Body of pancreas (tissue), 4 donors: Measurements from ENCODE around the gene SLC27A1. TPM values are rescaled to one million over a fixed set of nuclear protein-coding genes. Genes with fewer than 3 reads are reported as not detected.
"Not testable (repeated sequence)": the region's sequence is repeated elsewhere in the genome, so short reads cannot be mapped to it uniquely, and the experiment has no call there.

Experiments used
- ATAC-seq: fragments of 150-250 bp; one replicate; pipeline ENCODE4 v1.9.1; 2016
- DNase-seq, 4 donors: peaks; one replicate each; pipeline ENCODE4 v3.0.0-alpha.2; 2019
- H3K27ac ChIP-seq, 4 donors: fragments of 200-600 bp; sonication (generic); 1 replicate in 3 of 4; 2 replicates in 1 of 4; pipeline versions ENCODE4 v1.5.1 to v1.6.1; 2016 to 2019; ENCODE audit warnings: mild to moderate bottlenecking in 1 of 4, mixed read lengths in 1 of 4, moderate library complexity in 1 of 4
- H3K27me3 ChIP-seq, 2 donors: fragments of 200-600 bp; sonication (generic); one replicate each; pipeline ENCODE4 v1.6.0; 2016; ENCODE audit warnings: mild to moderate bottlenecking in 1 of 2
- H3K36me3 ChIP-seq, 2 donors: fragments of 200-600 bp; sonication (generic); replicated peaks in 1 of 2; 2 replicates each; pipeline ENCODE4 v1.5.1; 2016; ENCODE audit warnings: low read depth in 2 of 2; ENCODE audit not compliant: insufficient read depth in 1 of 2
- H3K4me1 ChIP-seq: fragments of 200-600 bp; sonication (generic); one replicate; pipeline ENCODE4 v1.6.0; 2016
- H3K4me3 ChIP-seq, 2 donors: fragments of 200-600 bp; sonication (generic); 1 replicate in 1 of 2; 2 replicates in 1 of 2; pipeline ENCODE4 v1.5.1; 2016 to 2019
- H3K9me3 ChIP-seq, 3 donors: fragments of 200-600 bp; sonication (generic); 1 replicate in 2 of 3; 2 replicates in 1 of 3; pipeline ENCODE4 v1.5.1; 2016
- CTCF ChIP-seq, 7 experiments: fragments of 450-650 bp in 4 of 7; fragments of 200-600 bp in 3 of 7; sonication (generic) in 3 of 7; IDR thresholded peaks; one replicate each; pipeline ENCODE4 v1.5.1; 2016 to 2019; ENCODE audit warnings: antibody characterized with exemption in 7 of 7
- POLR2A ChIP-seq, 3 donors: fragments of 450-650 bp; IDR thresholded peaks; one replicate each; pipeline ENCODE4 v1.6.1; 2016; ENCODE audit warnings: antibody characterized with exemption in 3 of 3, mild to moderate bottlenecking in 2 of 3
- WGBS, 2 donors: methylation state at CpG; one replicate each; pipeline ENCODE4 v1.1.5; 2017; 5-methylcytosine and 5-hydroxymethylcytosine counted together
- intact Hi-C: fragments of 100-400 bp; cut with DNase I; formaldehyde crosslinking; loops from one replicate; pipeline ENCODE4 v1.15.1; 2023
- total RNA-seq, 2 donors: library from RNA; depleted of rRNA; stranded (reverse); fragments of >200 nt; gene quantifications; one replicate each; pipeline ENCODE4 v1.1.0, GENCODE V29; 2016

SLC27A1 gene
- total RNA-seq, 2 donors from 2014 or later = 21.1 to 25.7 TPM

GRCh38 chr19:17544418-17544817 is 74.1 kb downstream of the SLC27A1 start:
- H3K27me3 ChIP-seq = no peaks in the 10 kb centered on the region
- H3K4me3 ChIP-seq = no peak overlapping the region
- no peaks in the 10 kb centered on the region for H3K36me3 ChIP-seq
- H3K4me1 ChIP-seq = peaks cover 2% of the 10 kb centered on the region
- ATAC-seq (no peak), DNase-seq (no peak)
- H3K27ac ChIP-seq = no peak overlapping the region
- intact Hi-C loops = no loop called here
- TF ChIP-seq CTCF (IDR thresholded peaks at IDR 0.05) (no peak), POLR2A (IDR thresholded peaks at IDR 0.05) (no peak)
- 82 to 88% methylated on average over 4 of the region's 4 CpGs for WGBS, 2 donors
- no peaks in the 10 kb centered on the region for H3K9me3 ChIP-seq

GRCh38 chr19:17548145-17548544 is 77.8 kb downstream of the SLC27A1 start:
- intact Hi-C loops = no loop called here
- H3K27ac ChIP-seq = no peak overlapping the region
- H3K4me1 ChIP-seq = no peaks in the 10 kb centered on the region
- no peaks in the 10 kb centered on the region for H3K36me3 ChIP-seq
- WGBS, 2 donors = 84 to 86% methylated on average over 6 of the region's 6 CpGs
- H3K9me3 ChIP-seq = no peaks in the 10 kb centered on the region
- no peaks in the 10 kb centered on the region for H3K27me3 ChIP-seq
- H3K4me3 ChIP-seq = no peak overlapping the region
- no peak for DNase-seq
- no peak for TF ChIP-seq POLR2A (IDR thresholded peaks at IDR 0.05)
- no peak for TF ChIP-seq CTCF (IDR thresholded peaks at IDR 0.05)
- no peak for ATAC-seq

GRCh38 chr19:17549085-17549740 is 78.9 kb downstream of the SLC27A1 start:
- 45 to 61% methylated on average over 5 of the region's 5 CpGs for WGBS, 2 donors
- DNase-seq = no peak
- no peaks in the 10 kb centered on the region for H3K9me3 ChIP-seq
- ATAC-seq = no peak
- H3K27ac ChIP-seq = no peak overlapping the region
- H3K4me1 ChIP-seq = no peaks in the 10 kb centered on the region
- intact Hi-C loops = no loop called here
- no peaks in the 10 kb centered on the region for H3K36me3 ChIP-seq
- H3K4me3 ChIP-seq = no peak overlapping the region
- TF ChIP-seq POLR2A (IDR thresholded peaks at IDR 0.05) (no peak), CTCF (IDR thresholded peaks at IDR 0.05) (no peak)
- H3K27me3 ChIP-seq = no peaks in the 10 kb centered on the region

GRCh38 chr19:17550076-17550667 is 79.8 kb downstream of the SLC27A1 start:
- WGBS, 2 donors = 94 to 96% methylated on average over 4 of the region's 4 CpGs
- H3K36me3 ChIP-seq = no peaks in the 10 kb centered on the region
- peaks cover 4% of the 10 kb centered on the region for H3K4me1 ChIP-seq
- H3K4me3 ChIP-seq = no peak overlapping the region
- TF ChIP-seq CTCF (IDR thresholded peaks at IDR 0.05) (no peak), POLR2A (IDR thresholded peaks at IDR 0.05) (no peak)
- no peak for DNase-seq
- intact Hi-C loops = no loop called here
- H3K27me3 ChIP-seq = no peaks in the 10 kb centered on the region
- no peak for ATAC-seq
- H3K27ac ChIP-seq = no peak overlapping the region
- no peaks in the 10 kb centered on the region for H3K9me3 ChIP-seq

GRCh38 chr19:17552735-17553134 is 82.4 kb downstream of the SLC27A1 start:
- DNase-seq, ATAC-seq, H3K36me3 ChIP-seq, H3K27me3 ChIP-seq, H3K9me3 ChIP-seq, H3K4me3 ChIP-seq, H3K27ac ChIP-seq, intact Hi-C loops: not testable (repeated sequence)
- peaks cover 16% of the 10 kb centered on the region for H3K4me1 ChIP-seq
- 87% methylated on average over 4 of the region's 4 CpGs for WGBS, 2 donors
